GM12865 (cell line): ENCODE results near the gene SOAT1.
A peak's percentile ranks its signal among the peaks of the same experiment; 100 is the strongest.
"Not testable (repeated sequence)": the region's sequence is repeated elsewhere in the genome, so short reads cannot be mapped to it uniquely, and the experiment has no call there.

Source experiments
- DNase-seq: peaks from one replicate; pipeline ENCODE4 v3.0.0; 2010; ENCODE audit warnings: low read depth
- H3K4me3 ChIP-seq: 2 replicates; pipeline ENCODE4 v1.5.1; 2011; ENCODE audit warnings: mild to moderate bottlenecking, low read depth, low read length, control low read depth
- CTCF ChIP-seq: IDR thresholded peaks from 2 replicates; pipeline ENCODE4 v1.5.1; 2011; ENCODE audit warnings: low read length, control low read depth, low read depth, inconsistent platforms; ENCODE audit not compliant: insufficient read depth; ENCODE audit errors: missing control alignments

The SOAT1 gene

GRCh38 chr1:179369751-179370341, 76.2 kb downstream of the SOAT1 start:
- DNase-seq = peak; percentile 68
- TF ChIP-seq CTCF = peak; percentile 50
- H3K4me3 ChIP-seq = no peak overlapping the region

GRCh38 chr1:179372160-179372559, 78.6 kb downstream of the SOAT1 start:
- TF ChIP-seq CTCF = no peak
- H3K4me3 ChIP-seq = no peak overlapping the region
- DNase-seq = no peak

GRCh38 chr1:179376223-179376622, 82.6 kb downstream of the SOAT1 start:
- peak; percentile 28 for DNase-seq
- no peak overlapping the region for H3K4me3 ChIP-seq
- TF ChIP-seq CTCF = no peak

- no peak for DNase-seq
- TF ChIP-seq CTCF = no peak
- no peak overlapping the region for H3K4me3 ChIP-seq
These were observed 86.7 kb downstream of the SOAT1 start for GRCh38 chr1:179380299-179380698.

- H3K4me3 ChIP-seq = no peak overlapping the region
- DNase-seq = no peak
- TF ChIP-seq CTCF = no peak
These were observed 90.4 kb downstream of the SOAT1 start for GRCh38 chr1:179384027-179384426.

GRCh38 chr1:179385510-179385909, 91.9 kb downstream of the SOAT1 start:
- H3K4me3 ChIP-seq = no peak overlapping the region
- TF ChIP-seq CTCF = no peak
- no peak for DNase-seq

- no peak for TF ChIP-seq CTCF
- DNase-seq = no peak
- no peak overlapping the region for H3K4me3 ChIP-seq
These were observed 100.1 kb downstream of the SOAT1 start for GRCh38 chr1:179393721-179394120.

- not testable (repeated sequence) for H3K4me3 ChIP-seq, DNase-seq
These were observed 105.8 kb downstream of the SOAT1 start for GRCh38 chr1:179399399-179399798.
